ENCODE data around the gene KIF23.

Gene KIF23

GRCh38 chr15:69413822-69414700, at the start of gene KIF23:
KIF23 (plus strand) TSS chr15:69414349; CDS start chr15:69414466, 117 bp downstream.
- Histone ChIP-seq H3K36me3 (ENCODE audit: insufficient read depth, low read length) (peaks cover 24% of the 10 kb centered on the region), H3K9ac (ENCODE audit: low read depth, low read length) (peak within 1 kb of the TSS; percentile 88), H3K4me2 (ENCODE audit: insufficient read depth, low read length) (peak within 1 kb of the TSS; percentile 88), H2AFZ (ENCODE audit: low read depth, low read length) (peak within 1 kb of the TSS; percentile 79), H3K9me3 (ENCODE audit: insufficient read depth, low read length, severe bottlenecking) (no peaks in the 10 kb centered on the region), H3K27me3 (ENCODE audit: insufficient read depth, low read length, poor library complexity) (peaks cover 13% of the 10 kb centered on the region), H3K27ac (ENCODE audit: low read length) (peak within 1 kb of the TSS; percentile 77), H4K20me1 (ENCODE audit: insufficient read depth, low read length) (no peaks in the 10 kb centered on the region; the same call in 1 of the 2 replicates), H3K4me3 (ENCODE audit: low read depth in 1 of 2, low read length in 2 of 2) (peak within 1 kb of the TSS; percentile 91 to 92), H3K4me1 (ENCODE audit: insufficient read depth, low read length) (peaks cover 21% of the 10 kb centered on the region), H3K79me2 (ENCODE audit: insufficient read depth, low read length) (peaks cover 45% of the 10 kb centered on the region)
- ATAC-seq (ENCODE audit: insufficient read depth, low read depth) = peak; percentile 94
- peak; percentile 87 for DNase-seq
- no peak for TF ChIP-seq EZH2 (IDR thresholded peaks at IDR 0.05; ENCODE audit: borderline replicate concordance, low read depth, low read length, severe bottlenecking)
- TF ChIP-seq CTCF (IDR thresholded peaks at IDR 0.05; ENCODE audit: borderline replicate concordance, extremely low read depth, low read length, poor library complexity, severe bottlenecking) = no peak

GRCh38 chr15:69367236-69367635, 46.9 kb upstream of the KIF23 start:
- ATAC-seq (ENCODE audit: insufficient read depth, low read depth) = no peak
- no peak overlapping the region for H2AFZ ChIP-seq (ENCODE audit: low read depth, low read length)
- no peaks in the 10 kb centered on the region for H3K9me3 ChIP-seq (ENCODE audit: insufficient read depth, low read length, severe bottlenecking)
- H3K27ac ChIP-seq (ENCODE audit: low read length) = no peak overlapping the region
- no peak overlapping the region for H3K9ac ChIP-seq (ENCODE audit: low read depth, low read length)
- no peaks in the 10 kb centered on the region for H3K79me2 ChIP-seq (ENCODE audit: insufficient read depth, low read length)
- H4K20me1 ChIP-seq (ENCODE audit: insufficient read depth, low read length) = no peaks in the 10 kb centered on the region
- H3K27me3 ChIP-seq (ENCODE audit: insufficient read depth, low read length, poor library complexity) = no peaks in the 10 kb centered on the region
- DNase-seq = no peak
- no peak overlapping the region for H3K4me3 ChIP-seq (ENCODE audit: low read depth in 1 of 2, low read length in 2 of 2)
- no peaks in the 10 kb centered on the region for H3K4me1 ChIP-seq (ENCODE audit: insufficient read depth, low read length)
- no peaks in the 10 kb centered on the region for H3K36me3 ChIP-seq (ENCODE audit: insufficient read depth, low read length)
- TF ChIP-seq CTCF (IDR thresholded peaks at IDR 0.05; ENCODE audit: borderline replicate concordance, extremely low read depth, low read length, poor library complexity, severe bottlenecking) (no peak), EZH2 (IDR thresholded peaks at IDR 0.05; ENCODE audit: borderline replicate concordance, low read depth, low read length, severe bottlenecking) (no peak)
- no peak overlapping the region for H3K4me2 ChIP-seq (ENCODE audit: insufficient read depth, low read length)

GRCh38 chr15:69369631-69370030, 44.5 kb upstream of the KIF23 start:
- no peak overlapping the region for H3K9ac ChIP-seq (ENCODE audit: low read depth, low read length)
- no peaks in the 10 kb centered on the region for H3K9me3 ChIP-seq (ENCODE audit: insufficient read depth, low read length, severe bottlenecking)
- H3K36me3 ChIP-seq (ENCODE audit: insufficient read depth, low read length) = no peaks in the 10 kb centered on the region
- no peak overlapping the region for H3K4me2 ChIP-seq (ENCODE audit: insufficient read depth, low read length)
- H3K4me1 ChIP-seq (ENCODE audit: insufficient read depth, low read length) = no peaks in the 10 kb centered on the region
- no peak for DNase-seq
- H3K27ac ChIP-seq (ENCODE audit: low read length) = no peak overlapping the region
- H4K20me1 ChIP-seq (ENCODE audit: insufficient read depth, low read length) = no peaks in the 10 kb centered on the region
- no peak for TF ChIP-seq CTCF (IDR thresholded peaks at IDR 0.05; ENCODE audit: borderline replicate concordance, extremely low read depth, low read length, poor library complexity, severe bottlenecking)
- H3K4me3 ChIP-seq (ENCODE audit: low read depth in 1 of 2, low read length in 2 of 2) = no peak overlapping the region
- ATAC-seq (ENCODE audit: insufficient read depth, low read depth) = no peak
- H2AFZ ChIP-seq (ENCODE audit: low read depth, low read length) = no peak overlapping the region
- H3K79me2 ChIP-seq (ENCODE audit: insufficient read depth, low read length) = no peaks in the 10 kb centered on the region
- no peaks in the 10 kb centered on the region for H3K27me3 ChIP-seq (ENCODE audit: insufficient read depth, low read length, poor library complexity)
